ENCODE data around the gene MMP24. TPM values are rescaled to one million over a fixed set of nuclear protein-coding genes. Genes with fewer than 3 reads are reported as not detected.

Gene MMP24
- total and polyA plus RNA-seq, 2 of the 13 experiments (the other 11 are each of a cell fraction or from before 2014, with no cell fraction given) = 0.29 to 0.35 TPM

GRCh38 chr20:35285806-35286076, 59.3 kb downstream of the MMP24 start (continued):
- TF ChIP-seq PATZ1 (CRISPR knock-in tag; IDR thresholded peaks at IDR 0.05) (no peak), ATM (IDR thresholded peaks at IDR 0.05; ENCODE audit: borderline replicate concordance) (no peak), ARID4A (CRISPR knock-in tag; IDR thresholded peaks at IDR 0.05; ENCODE audit: borderline replicate concordance) (no peak), GATAD1 (CRISPR knock-in tag; IDR thresholded peaks at IDR 0.05) (no peak; the same call in 1 of the 2 replicates), WIZ (CRISPR knock-in tag; IDR thresholded peaks at IDR 0.05) (no peak), AGO1 (IDR thresholded peaks at IDR 0.05; ENCODE audit: low read depth, low read length, poor library complexity, severe bottlenecking) (no peak), MTA1 (CRISPR knock-in tag; IDR thresholded peaks at IDR 0.05; ENCODE audit: borderline replicate concordance) (no peak), SKIL (CRISPR knock-in tag; IDR thresholded peaks at IDR 0.05; ENCODE audit: borderline replicate concordance) (no peak), ZNF431 (CRISPR knock-in tag; IDR thresholded peaks at IDR 0.05; ENCODE audit: borderline replicate concordance, low read depth) (no peak), UBTF (CRISPR knock-in tag; IDR thresholded peaks at IDR 0.05) (no peak), TARDBP (CRISPR knock-in tag; IDR thresholded peaks at IDR 0.05) (no peak), RFX1 (IDR thresholded peaks at IDR 0.05) (no peak), FOSL2 (CRISPR knock-in tag; IDR thresholded peaks at IDR 0.05) (peak; percentile 74), DNMT1 (CRISPR knock-in tag; IDR thresholded peaks at IDR 0.05) (no peak), SNRNP70 (IDR thresholded peaks at IDR 0.05; ENCODE audit: low read depth, low read length) (no peak), ZNF503 (CRISPR knock-in tag; IDR thresholded peaks at IDR 0.05) (no peak), TBL1XR1 (IDR thresholded peaks at IDR 0.05; ENCODE audit: borderline replicate concordance, low read length, partially characterized antibody) (no peak), ZNF205 (CRISPR knock-in tag; IDR thresholded peaks at IDR 0.05) (0 out of 2 replicates have a peak, but pooled peaks have one; percentile 18)

All from HepG2 (cell line).